NCI-H526 (cell line): Measurements from ENCODE around the gene TNFSF10.
A peak's percentile ranks its signal among the peaks of the same experiment; 100 is the strongest.

ENCODE experiments used
- DNase-seq, 2 experiments: peaks; one replicate each; lab custom pipeline; 2025; lab: John Stamatoyannopoulos, UW

TNFSF10 gene

DNA sequence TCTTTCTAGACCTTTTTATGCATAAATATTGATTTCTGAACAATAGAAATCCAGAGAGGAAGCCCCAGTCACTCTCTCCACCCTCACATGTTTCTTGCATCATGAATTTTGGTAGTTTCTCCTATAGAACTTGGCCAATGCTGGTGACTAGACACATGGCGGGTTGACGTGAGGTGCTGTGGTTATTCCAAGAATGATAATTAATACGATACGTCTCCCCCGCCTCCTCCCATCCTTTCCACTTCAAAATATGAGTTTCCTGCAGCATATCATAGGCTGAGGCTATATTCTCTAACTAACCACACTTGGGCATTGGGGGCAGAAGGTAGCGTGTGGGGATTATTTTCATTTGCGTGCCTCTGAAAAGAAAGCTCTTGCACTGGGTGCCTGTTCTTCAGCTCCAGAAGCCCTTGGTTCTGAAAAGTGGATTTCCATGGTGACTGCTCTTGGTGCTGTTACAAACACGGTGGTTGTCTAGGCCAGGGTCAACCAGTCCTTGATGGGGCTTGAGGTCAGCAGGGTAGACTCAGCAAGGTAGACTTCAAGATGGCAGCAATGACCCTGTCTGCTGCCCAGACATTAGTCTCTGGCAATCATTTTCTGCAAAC is 5.3 kb downstream of the TNFSF10 start:
- no peak for DNase-seq

DNA sequence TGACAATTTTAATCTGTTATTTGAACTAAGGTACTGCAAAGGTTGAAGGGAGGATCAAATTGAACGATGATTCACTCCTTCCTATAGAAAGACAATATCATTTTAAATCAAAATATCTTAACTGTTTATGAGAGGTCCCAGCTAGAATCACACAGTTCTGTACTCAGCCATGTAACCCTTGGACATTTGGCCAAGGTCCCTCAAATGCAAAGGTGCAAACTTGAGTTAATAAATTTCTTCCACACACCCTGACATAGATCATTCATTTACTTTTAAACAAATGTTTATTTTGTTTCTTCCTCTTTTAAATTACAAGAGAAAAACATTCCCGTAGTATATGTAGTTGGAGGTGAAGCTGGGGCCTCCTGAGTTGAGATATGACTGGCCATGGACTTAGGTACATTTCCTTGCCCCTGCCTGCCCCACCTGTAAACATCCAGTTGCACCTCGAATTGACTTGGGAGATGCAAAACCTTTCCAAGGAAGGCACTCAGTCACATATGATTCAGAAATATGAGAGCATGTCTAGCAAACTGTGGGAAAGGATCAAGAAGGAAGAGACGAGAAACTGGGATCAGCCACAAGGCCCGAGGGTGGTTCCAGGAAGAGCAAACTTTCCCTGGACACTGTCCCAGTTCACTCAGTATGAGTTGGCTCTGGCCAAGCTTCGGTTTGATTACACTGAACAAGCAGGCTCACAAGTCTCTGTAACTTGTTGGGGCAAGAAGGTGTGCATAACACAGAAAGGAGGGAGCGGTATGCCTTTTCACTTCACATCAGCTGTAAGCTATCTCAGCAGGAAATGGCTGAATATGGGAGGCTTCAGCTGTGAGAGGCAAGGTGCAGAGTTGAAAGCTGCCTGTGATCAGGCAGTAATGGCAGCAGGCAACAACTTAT is 6.7 kb downstream of the TNFSF10 start:
- DNase-seq: no peak

DNA sequence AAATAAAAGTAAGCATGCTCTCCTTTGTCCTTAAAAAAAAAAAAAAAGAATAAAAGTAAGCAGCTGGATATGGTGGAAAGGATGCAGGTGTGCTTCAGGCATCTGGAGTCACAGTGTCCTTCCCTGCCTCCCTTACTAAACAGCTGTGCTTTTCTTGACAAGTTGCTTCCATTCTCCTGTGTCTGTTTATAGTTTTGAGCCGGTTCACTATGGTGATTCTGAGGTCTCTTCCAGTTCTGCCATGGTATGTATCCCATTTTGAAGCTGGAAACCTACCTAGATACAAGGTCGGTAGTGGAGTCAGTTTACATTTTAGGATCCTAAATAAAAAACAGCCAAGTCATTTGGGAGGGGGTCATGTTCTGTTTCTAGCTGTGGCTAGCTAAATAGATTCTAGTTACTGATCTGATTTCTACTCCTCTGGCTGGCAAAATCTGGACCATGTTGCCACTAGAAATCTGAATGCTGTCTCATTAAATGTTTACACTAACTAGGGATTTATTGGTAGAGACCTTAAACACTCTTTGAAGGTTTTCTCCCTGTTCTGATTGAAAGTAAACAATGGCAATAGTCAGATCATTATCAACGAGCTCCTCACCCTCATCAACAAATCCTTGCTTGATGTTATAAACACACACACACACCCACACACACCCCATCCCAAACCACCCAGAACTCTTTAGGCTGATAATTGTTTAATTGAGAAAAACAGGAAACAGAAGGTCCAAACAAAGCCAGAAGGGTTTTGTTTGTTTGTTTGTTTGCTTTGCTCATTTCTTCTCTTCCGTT is 7.9 kb downstream of the TNFSF10 start:
- no peak for DNase-seq

DNA sequence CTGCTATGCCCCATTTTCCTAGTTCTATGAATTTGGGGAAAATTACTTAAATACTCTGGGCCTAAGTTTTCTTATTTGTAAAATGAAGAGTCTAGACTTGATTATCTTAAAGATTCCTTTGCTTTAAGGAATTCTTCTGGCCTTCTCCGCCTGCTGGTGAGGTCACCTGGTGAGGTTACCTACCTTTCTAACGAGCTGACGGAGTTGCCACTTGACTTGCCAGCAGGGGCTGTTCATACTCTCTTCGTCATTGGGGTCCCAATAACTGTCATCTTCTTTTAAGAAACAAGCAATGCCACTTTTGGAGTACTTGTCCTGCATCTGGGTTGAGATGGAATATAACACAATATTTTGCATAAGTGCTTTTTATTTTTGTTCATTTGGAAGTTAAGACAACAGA is 8.6 kb downstream of the TNFSF10 start:
- DNase-seq: no peak

DNA sequence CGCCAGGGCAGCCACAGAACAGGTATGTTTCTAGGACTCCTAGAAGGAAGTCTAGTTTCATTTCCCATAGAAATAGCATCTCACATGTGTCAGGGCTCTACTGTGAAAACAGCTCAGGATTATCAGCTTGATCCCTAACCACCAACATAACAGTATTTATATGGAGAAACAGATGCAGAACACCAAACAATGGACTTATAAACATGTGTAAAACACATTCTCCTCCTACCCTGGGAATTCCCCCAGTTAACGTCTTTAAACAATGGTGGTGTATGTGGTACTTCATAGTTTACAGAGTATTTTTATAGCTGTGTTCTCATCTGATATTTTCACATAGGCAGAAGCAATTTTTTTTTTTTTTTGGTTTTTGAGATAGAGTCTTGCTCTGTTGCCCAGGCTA is 9.7 kb downstream of the TNFSF10 start:
- no peak for DNase-seq

DNA sequence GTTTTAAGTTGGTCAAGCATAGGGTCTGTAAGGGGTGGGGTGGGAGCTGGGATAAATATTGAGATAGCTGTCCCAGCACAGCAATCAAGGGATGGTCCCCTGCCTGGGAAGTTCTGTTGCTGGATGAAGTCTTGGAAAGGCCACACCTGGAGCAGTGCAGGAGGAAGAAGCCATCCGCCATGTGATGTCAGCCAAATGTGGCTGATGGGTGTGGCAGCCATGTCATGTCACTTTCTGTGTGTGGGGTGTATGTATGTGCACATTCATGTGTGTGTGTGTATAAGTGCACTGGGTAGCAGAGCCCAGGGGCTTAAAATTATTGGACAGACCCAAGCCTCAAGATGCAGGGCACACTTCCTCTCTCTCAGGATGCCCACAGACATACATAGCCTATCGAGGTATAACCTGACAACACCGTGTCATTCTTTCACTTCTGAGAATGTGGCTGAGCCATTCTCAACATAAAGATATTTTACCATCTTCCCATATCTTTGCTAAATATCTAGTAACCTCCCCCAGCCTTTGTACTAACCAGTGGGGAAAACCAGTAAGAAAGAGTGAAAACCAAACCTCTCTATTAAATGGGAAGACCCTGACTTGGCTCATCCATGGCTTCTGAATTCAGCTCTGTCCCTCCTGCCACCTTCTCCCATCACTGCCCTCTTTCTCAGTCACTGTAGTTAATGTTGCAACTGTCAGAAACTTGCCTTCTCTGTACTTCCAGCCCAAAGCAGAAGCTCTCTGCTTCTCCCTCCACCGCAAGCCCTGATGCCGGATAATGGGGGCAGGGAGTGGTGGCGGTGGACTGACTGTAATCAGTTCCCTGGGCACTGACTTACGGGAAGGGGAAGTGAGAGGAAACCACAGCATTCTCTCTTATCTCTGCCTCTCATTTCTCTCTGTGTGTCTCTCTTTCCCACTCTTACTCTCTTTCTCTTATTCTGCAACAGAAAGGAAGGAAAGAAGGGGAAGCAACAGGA is 11.2 kb downstream of the TNFSF10 start:
- DNase-seq: no peak

DNA sequence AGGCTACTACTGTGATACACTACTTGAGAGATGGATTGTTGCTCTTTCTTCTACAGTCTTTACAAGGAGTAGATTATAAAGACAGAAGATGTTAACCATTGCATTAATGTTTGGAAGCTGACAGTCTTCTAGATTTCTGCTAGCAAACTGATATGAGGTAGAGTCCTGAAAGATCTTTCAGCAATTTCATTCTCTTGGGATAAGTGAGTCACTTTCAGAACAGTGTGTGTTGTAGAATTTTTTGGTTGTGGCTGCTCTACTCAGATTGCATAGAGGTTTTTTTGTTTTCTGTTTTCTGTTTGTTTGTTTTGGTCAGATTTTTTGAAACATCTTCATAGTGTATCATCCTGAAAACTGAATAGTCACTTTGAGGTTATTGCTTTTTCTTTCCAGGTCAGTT is 17.1 kb downstream of the TNFSF10 start:
- no peak for DNase-seq

DNA sequence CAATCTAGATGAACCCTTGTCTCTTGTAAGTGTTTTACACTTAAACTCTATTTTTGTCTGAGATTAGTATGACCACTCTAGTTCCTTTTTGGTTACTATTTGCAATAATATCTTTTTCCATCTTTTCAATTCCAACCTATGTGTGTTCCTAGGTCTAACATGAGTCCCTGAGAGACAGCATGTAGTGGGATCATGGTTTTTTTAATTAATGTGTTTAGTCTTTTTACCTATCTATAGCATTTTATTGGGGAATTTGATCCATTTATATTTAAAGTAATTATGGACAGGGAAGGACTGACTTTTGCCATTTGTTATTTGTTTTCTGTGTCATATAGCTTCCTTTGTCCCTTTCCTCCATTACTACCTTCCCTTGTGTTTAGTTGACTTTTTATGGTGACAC is 21.7 kb downstream of the TNFSF10 start:
- no peak for DNase-seq

DNA sequence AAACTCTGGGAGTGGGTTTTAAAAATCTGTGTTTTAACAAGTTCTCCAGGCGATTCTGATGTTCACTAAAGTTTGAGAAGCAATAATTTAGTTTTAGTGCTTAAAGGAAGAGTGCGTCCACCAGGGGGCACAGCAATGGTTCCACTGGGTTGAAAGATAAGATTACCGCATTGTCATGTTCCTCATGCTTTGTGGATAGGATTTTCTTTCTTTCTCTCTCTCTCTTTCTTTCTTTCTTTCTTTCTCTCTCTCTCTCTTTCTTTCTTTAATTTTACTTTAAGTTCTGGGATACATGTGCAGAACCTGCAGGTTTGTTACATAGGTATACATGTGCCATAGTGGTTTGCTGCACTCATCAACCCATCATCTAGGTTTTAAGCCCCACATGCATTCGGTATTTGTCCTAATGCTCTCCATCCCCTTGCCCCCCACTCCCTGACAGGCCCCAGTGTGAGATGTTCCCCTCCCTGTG is 33.0 kb downstream of the TNFSF10 start:
- DNase-seq: peak; percentile 7 to 75

DNA sequence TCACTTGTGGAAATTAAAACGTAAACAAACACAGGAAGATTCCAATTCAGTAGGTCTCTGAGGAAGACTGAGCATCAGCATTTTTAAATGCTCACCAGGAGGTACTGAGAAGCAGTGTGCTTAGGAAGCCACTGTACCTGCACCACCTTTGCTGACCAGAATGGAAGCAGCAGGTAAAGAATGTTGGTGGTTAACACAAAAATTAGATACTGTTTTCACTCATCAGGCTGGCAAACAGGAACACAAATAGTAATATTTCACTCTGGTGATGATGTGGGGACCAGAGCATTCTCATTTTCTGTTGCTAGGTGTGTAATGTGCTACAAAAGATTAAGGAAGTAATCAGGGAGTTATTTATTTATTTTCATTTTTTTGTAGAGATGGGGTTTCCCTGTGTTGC is 45.1 kb downstream of the TNFSF10 start:
- no peak for DNase-seq

DNA sequence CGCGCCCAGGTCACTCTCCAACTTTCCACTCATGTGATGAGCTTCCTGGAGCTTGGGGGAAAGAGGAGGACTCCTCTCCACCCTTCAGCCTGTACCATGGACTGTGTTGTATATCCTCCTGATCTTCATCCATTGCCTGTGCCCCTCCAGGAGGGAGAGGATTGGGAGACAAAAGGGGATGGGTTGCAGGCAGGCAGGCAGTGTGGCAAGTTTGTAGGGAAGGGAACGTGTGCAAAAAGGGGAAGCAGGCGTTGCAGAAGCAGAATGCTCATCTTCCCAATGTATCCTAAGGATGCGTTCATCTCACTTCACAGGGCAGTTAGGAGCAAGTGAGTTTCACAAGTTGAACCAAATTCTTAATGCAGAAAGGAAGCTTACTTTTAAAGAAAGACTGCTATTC is 46.9 kb downstream of the TNFSF10 start:
- DNase-seq: no peak

DNA sequence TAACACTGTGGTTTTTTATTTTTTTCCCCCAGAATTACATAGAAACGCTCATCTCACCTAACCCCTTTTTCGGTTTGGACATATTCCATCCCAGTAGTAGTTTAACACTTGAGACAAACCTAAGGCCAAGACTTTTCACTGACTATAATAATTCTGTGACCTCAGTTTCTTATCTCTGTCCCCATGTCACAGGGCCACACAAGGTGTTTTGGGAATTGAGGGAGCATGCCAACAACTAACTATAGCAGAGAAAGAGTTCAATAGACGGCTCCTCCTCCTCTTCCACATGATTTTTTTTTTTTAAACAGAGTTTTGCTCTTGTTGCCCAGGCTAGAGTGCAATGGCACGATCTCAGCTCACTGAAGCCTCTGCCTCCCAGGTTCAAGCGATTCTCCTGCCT is 47.5 kb downstream of the TNFSF10 start:
- no peak for DNase-seq

DNA sequence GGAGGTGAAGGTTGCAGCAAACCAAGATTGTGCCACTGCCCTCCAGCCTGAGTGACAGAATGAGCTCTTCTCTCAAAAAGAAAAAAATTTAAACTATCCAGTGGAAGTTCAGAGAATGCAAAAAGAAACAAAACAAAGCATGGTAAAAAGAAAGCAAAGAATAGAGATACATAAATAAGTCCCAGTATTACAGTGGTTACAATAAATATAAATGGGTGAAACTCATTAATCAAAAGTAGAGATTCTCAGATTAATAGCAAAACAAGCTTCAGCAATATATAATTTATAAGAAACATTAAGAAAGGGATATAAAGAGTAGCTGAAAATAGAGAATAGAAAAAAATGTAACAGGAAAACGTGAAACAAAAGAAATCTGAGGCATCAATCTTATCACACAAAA is 51.3 kb downstream of the TNFSF10 start:
- DNase-seq: no peak

DNA sequence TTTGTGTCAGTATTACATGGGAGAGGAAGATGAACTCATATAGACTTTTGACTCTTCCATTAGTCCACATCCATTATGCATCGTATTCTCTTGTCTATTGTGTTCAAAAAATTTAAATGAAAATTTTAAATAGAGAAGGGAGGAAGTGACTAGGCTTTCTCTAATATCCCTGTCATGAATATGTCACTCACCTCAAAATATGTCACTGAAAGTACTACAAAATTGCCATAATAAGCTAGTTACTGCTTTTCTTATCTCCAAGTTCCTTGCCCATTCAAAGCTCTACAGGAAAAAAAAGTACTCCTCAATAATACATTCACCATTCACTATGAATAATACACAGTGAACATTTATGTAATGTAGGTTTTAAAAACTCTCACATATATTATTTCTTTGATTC is 52.6 kb downstream of the TNFSF10 start:
- no peak for DNase-seq

DNA sequence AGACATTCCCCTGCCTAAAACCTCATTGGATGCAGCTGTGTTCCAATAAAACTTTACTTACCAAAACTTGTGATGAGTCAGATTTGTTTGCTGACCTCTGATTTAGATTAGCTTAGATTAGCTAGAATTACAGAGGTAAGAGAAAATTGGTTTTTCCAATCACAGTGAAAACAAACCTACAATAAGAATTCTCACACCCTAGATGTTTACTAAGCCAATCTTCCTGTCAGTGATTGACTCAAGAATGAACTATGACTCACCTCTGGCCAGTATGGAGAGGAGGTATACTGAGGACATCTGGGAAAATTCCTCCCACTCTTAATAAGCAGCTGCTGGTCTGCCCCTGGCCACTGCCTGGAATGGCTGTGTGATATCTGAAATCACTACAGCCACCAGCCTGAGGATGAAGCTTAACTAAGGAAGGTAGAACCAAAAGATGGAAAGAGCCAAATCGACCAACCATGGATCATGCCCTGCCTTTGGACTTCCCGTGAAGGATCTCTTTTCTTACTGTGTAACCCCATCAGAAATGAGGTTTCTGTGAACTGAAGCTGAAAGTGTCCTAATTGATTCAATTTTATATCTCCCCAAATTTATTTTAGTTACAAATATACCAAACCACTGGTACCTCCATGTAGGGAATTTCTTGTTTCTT is 55.9 kb downstream of the TNFSF10 start:
- DNase-seq: no peak

DNA sequence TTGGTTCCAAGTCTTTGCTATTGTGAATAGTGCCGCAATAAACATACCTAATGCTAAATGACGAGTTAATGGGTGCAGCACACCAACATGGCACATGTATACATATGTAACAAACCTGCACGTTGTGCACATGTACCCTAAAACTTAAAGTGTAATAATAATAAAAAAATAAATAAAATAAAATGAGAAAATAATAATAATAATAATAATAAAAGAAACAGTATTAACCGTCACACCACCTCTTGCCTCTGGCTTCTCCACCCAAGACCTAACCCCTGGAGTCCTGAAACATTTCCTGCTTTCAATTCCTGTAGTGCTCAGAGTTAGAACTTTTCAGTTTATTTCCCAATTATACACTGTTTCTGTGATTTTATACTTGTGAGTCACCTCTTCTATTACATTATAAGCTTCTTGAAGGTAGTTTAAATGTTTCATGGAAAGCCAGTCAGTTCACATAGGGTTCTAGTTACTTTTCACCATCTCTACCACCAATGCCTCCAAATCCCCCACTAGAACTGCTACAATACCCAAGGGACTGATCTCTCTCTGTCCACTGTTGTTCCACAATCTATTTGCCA is 56.6 kb downstream of the TNFSF10 start:
- no peak for DNase-seq

DNA sequence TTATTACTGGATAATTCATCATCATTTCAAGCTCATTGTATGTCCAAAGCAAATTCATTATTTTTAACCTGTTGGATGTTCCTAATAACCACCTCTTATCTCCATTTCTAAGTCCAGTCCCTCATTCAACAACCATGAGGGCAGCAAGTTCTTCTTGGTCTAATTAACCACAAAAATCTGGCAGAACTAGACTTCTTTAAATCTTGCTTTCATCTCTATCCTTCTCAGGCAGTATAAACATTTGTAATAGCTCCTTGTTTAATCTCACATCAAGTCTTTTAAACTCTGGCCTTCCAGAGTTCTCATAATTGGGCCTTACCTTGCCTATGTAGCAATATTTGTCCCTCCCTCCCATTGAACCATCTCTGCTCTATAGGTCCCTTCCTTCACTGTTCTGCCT is 57.9 kb downstream of the TNFSF10 start:
- no peak for DNase-seq

DNA sequence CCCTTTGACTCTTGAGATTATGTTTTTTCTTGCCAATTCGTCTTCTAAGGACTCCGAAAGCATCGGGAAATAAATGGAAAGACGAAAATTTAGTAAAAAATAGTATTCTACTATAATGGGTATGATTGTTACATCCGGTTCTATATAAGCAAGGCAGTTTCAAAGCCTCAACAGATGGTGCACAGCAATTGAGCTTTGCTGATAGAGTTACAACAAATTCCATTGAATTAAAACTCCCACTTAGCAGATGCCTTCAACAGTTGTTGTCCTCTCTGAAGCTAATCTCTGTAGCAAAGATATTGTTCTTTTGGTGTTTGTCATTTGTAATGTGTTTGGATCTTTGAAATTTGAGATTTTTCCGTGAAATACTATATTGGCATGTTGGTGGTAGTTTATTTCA is 58.9 kb downstream of the TNFSF10 start:
- no peak for DNase-seq

DNA sequence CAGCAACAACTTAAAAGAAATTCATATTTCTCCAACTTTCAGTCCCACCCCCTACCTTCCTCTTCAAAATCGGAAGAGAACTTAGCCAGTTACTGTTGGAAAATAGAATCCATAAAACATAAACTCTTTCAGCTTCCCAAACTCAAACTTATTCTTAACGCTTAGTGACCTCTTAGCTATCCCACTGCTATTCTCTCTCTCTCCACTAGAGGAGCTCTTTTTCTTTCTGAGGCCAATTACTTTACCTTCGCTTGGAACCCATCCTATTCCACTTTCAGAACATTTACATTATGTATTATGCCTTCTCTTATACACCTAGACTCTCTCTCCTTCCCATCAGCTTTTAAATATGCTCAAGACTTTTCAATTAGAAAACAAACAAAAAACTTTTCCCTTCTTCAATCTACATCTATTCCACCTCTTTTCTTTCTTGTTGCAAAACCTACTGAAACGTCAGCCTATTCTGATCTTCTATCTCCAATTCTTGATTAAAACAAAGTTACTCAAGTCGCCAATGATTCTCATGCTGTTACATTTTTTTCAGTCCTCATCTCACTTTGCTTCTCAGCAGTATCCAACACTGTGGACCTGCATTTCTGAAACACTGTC is 61.6 kb downstream of the TNFSF10 start:
- DNase-seq: peak in 1 of 2 experiments; percentile 64

DNA sequence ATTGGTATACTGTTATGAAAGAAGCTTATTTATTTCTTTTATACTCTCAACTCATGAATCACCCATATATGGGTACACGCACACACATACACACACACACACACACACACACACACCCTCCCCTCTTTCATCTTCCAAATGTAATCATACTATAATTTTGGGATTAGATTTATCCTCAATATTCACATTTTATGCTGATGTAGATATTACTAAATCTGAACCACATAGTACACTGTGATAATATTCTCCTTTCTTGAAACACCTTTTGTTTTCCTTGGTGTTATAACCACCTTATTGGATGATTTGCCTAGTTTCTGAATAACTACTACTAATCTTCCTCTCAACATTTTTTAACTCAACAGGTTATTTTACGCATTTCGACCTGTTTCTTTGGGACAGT is 66.8 kb downstream of the TNFSF10 start:
- DNase-seq: no peak
